Stimulated activated CD4-positive, alpha-beta T cell treated with anti-CD3 and anti-CD28 coated beads, Interleukin-12 subunit alpha, Interleukin-12 subunit beta, amount 100 ng/mL, for 48 hours (primary cell): Measurements from ENCODE around the gene GPR176.

ENCODE experiments used
- DNase-seq, 3 donors: peaks; one replicate each; pipeline ENCODE4 v3.0.0-alpha.2; 2020; ENCODE audit warnings: low read depth in 2 of 3, low spot score in 1 of 3

GPR176 gene

DNA sequence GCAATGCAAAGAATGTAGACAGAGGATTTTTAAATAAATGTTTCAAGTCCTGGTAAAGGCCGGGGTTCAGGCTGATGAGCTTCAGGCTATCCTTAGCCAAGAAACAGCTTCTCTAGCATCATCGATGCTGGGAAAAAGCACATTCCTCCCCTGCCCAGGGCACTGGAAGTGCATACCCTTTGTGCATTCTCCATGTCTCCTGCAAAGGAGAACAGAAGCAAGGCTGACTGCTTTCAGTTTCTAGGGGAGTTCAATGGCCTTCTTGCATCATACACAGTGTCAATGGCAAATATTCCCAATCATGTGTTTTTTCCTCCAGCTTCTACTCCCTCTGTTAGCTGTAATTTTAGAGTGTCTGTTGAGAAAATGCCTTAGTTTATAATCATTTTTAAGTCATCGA lies 59.9 kb downstream of the GPR176 start:
- DNase-seq = no peak

DNA sequence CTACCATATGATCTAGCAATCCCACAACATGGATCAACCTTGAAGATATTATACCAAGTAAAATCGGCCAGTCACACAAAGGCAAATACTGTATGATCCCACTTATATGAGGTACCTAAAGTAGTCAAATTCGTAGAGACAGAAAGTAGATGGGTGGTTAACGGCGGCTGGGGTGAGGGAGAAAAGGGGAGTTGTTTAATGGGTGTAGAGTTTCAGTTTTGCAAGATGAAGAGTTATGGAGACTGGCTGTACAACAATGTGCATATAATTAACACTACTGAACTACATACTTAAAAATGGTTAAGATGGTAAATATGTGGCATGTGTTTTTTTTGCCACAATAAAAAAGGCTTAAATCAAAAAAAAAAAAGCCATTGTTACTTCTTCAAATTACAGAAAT lies 60.4 kb downstream of the GPR176 start:
- DNase-seq = no peak

DNA sequence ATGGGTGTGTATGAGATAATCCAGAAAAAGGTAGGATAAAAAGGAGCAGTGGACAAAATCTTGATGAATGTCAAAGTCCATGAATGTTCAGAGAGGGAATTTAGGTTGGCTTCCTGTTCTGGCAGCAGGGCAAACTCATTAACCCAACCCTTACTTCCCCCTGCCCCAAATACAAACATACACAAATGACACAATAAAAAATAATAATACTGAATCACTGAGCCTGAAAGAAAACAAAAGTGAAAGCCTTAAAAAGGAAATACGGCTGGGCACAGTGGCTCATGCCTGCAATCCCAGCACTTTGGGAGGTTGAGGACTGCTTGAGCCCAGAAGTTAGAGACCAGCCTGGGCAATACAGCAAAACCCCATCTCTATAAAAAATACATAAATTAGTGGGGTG lies 62.9 kb downstream of the GPR176 start:
- DNase-seq = no peak

DNA sequence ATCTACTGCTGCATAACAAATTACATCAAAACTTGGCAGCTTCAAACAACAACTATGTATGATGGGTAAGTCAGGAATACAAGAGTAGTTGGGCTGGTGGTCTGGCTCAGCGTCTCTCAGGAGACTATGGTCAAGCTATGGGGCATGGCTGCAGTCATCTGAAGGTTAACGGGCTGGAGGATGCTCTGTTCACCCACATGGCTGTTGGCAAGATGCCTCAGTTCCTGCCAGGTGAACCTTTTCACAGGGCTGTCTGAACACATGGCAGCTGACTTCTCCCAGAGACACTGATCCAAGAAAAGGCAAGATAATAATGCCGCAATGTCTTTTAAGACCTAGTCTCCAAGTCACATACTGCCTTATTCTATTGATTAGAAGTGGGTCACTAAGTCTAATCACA lies 63.7 kb downstream of the GPR176 start:
- no peak for DNase-seq

DNA sequence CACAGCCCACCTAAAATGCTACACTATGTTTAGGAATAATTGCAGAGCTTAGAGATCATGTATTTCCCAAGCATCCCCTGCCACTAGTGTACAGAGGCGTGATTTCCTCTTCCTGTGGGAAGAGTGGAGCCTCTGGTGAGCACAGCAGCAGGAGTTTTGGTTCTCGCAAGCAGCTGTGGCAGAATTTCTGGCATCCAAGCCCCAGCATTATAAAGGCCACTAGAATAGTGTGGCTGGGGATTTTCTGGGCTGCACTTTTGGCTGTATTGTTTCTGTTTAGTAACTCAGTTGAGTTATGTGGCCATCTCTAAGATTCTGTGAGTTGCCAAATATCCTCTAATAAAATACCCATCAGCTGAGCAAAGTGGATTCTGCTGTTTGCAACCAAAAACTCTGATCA lies 64.7 kb downstream of the GPR176 start:
- no peak for DNase-seq

DNA sequence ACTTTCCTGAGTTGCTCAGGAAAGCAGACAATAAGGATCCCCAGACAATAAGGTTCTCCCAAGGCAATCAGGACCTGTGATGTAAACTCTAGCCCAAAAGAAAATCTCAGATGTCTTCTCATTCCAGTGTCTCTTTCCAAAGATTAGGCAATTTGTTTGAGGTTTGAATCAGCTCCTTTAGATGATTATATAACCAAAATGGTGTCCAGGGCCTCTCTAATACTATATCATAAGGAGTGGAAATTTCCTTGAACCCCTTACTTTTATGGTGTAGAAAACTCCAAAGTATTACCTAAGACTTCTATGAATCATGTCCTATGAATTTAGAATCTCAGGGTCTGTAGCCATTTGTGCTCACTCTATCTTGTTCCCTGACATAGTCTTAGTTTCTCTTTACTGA lies 65.9 kb downstream of the GPR176 start:
- no peak for DNase-seq

DNA sequence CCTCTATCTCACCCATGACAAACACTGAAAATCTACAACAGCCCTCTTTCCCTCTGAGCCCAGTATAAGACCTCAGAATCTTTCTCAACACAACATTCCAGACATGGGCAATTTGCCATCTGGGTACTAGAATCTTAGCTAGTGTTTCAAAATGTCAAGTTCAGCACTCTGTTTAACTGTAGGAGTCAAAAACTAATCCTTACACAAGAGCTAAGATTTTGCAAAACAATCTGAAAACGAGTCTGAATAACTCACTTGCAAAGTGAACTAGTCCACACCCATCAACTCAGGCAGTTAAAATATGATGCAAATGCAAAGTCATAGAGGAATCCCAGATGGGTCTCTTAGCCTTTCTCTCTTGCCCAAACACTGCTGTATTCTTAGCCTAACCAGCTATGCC lies 67.8 kb downstream of the GPR176 start:
- no peak for DNase-seq

DNA sequence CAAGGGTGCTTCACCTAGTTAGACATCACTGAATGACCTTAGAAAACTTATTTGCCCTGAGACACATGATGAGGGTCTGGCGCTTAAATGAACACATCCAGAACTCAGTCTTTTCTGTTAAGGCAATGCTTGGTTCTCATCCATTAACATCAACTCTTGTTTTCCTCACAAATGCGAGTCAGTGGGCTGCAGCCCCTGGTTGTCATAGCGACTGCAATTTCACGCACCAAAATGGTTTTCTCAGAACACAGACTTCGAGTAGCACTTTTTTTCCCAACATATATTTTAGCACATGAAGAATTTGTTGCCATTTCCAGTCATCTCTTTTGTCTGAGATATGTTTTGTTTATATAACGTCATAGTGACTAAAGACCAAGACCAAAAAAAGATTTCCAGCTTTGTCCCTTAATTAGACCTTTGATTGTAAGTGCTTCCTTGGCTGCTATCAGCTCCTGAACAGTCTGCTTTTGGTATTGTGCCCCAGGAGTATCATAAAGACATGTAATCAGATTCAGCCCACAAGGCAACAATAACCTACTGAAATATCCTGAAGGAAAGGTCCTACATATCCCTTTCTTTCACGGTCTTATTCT lies 68.5 kb downstream of the GPR176 start:
- DNase-seq = no peak

DNA sequence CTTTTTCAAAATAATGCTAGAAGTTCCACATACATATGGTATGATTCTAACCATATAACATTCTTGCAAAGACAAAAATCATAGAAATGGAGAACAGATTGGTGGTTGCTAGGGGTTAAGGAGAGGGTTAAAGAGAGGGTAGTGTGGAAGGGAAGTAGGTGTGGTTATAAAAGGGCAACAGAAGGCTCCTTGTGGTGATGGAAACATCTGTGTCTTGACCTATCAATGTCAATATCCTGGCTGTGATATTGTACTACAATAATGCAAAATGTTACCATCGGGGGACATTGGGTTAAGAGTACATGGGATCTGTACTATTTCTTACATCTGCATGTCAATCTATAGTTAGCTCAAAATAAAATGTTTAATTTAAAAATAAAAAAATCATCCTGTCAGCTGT lies 69.6 kb downstream of the GPR176 start:
- no peak for DNase-seq

DNA sequence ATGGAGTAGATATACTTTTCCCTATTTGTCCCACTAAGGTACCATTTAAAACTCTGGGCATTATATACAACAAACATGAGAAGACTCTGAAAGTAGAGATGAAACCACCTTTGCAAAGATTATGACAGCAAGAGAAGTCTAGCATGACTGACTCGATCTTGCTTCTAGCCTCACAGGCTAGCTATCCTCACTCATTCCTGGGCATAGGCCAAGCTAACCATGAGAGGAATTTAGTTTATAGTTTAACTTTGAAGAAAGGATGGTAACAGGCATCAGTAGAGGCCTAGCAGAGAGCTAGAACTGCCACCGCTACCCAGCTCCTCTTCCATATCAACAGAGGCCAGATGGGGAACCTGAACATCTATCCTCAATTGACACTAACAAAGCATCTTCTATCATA lies 74.0 kb downstream of the GPR176 start:
- no peak for DNase-seq

DNA sequence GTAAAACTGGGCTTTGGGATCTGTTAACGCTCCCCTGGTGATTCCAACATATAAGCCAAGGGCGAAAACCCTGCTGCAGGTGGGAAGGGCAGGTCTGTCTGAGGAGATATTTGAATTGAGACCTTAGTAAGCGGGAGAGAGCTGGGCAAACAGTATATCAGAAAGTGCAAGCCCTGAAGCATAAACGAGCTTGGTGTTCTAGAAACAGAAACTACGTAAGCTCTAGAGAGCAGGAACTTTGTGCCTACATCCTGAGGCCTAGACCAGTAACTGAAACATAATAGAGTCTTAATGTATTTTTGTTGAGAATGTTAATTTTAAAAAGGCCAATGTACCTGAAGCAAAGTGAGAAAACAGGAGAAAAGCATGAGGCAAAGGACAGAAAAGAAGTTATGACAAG lies 74.5 kb downstream of the GPR176 start:
- DNase-seq = no peak

DNA sequence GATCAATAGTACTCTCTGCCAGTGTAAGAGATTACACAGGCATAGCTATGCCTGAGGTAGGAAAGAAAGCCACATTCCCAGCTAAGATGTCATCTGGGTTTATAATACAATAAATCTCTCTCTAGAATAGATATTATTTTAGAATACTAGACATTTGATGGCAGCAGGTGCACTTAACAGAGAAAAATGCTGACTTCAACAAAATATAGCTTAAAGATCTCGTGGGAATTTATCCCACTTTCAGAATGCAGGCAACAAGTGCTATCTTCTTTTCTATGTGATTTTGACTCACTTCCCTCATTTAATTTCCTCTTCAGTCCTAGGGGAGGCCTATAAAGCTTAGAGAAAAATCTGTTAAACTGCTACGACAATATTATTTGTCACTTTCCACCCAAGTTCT lies 76.5 kb downstream of the GPR176 start:
- DNase-seq = no peak

DNA sequence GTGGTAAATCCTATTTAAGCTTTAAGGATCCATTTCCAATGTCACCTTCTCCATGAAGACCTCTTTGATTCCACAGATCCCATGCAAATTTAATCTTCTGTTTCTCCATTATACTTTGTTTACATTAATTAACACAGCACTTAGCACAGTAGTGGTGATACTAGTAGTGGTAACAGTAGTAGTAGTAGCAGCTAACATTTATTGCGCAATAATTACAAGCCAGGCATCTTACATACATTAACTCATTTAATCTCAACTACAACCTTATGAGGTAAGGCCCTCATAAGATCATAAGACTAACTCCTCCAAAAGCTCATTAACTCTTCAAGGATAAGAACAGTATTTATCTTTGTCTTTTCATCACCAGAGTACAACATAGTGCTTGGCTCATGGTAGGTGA lies 82.6 kb downstream of the GPR176 start:
- no peak for DNase-seq

DNA sequence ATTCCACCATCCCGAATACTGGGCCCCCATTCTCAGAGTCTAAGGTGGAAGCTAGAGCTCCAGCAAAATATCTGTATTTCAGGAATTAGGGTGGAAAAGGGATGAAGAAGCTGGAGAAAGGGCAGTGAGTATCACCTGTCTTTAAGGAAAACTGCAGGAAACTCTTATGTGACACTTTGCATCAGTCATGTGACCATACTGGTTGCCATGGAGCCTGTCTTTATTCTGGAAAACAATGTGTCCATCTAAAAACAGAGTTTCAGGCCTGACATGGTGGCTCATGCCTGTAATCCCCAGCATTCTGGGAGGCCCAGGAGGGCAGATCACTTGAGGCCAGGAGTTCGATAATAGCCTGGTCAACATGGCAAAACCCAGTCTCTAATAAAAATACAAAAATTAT lies 84.5 kb downstream of the GPR176 start:
- no peak for DNase-seq

DNA sequence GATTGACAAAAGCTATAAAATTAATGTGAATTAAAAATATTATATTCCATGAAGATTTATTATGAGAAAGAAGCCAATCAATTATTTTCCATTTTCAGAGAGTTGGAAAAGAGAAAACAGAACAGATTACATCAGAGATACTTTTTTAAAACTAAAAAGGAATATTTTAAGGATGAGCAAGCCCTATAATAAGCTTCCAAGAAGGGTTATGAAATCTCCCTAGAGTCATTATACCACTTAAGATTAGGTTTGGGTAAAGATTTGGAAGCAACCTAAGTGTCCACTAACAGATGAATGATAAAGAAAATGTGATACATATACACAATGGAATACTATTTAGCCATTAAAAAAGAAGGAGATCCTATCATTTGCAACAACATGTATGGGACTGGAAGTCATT lies 85.8 kb downstream of the GPR176 start:
- no peak for DNase-seq

DNA sequence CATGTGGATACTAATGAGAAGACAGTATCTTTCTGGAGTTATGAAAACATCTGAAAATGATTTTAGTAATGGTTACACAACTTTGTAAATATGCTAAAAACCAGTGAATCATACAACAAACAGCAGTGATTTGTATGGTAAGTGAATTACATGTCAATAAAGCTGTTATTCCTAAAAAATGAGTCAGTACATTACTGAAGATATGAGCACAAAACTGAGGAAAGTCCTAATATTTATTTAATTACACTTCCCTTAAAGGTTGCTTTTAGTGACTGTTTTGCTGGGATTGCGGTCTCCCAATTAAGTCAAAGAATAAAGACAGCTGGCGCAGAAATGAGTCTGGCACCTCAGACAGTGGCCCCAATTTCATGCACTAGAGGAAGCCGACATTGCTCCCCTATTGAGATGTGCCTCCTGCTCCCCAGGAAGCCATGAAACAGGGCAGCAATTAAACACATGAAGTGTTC lies 86.5 kb downstream of the GPR176 start:
- no peak for DNase-seq

DNA sequence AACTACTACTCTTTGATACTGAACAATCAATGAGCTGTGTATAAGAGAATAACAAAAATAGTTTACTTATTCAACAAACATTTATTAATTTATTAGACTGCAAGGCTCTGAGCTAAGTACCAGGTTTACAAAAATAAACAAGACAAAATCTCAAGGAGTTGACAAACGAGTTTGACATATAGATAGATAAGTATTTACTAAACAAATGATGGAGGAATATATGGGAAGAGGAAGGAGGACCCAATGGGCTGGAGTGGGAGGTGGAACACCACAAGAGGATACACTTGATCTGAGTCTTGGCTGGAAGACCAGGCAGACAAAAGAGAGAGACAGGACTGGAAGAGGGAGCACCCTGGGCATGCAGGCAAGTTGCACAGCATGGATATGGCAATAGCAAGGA lies 89.9 kb downstream of the GPR176 start:
- no peak for DNase-seq

DNA sequence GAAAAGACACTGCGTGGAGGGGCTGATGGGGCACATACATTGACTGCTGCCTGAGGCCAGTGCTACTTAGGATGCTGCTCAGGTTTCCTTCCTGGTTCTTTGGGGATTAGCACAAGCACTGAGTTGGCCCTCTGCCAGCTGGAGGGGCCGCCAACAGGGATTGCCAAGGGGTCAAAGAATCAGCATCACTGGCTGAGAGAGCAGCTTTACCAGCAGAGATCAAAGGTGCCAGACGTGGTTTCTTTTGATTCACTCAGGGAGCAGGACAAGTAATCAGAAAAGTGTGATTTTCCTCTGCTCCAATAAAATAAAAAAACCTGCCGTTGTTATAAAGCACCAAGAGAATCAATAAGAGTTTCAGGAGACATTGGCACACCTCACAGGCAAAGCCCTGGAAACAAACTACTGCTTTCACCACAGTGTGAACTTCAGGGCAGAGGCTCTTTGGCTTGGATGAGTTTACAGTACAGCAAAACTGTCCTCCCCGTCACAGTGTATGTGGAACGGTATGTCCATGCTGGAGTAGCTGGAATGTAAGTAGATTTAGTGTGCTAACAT lies 91.6 kb downstream of the GPR176 start:
- no peak for DNase-seq

DNA sequence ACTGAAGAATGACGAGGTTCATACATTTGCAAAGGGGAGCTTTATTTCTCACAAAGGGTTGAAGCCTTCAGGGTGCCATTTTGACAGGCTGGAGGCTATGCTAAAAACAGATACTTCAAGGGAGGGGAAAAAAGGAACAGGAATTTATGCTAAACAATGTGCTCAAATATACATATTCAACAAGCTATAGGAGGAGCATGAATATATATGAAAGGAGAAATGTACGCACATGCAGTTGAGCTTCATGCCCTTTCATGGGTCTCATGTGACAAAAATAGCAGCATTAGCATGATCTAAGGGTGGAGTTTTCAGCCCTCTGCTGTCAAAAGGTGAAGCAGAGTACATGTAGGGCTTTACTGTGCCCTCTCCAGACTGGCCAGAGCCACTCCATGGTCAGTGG lies 93.1 kb downstream of the GPR176 start:
- no peak for DNase-seq

DNA sequence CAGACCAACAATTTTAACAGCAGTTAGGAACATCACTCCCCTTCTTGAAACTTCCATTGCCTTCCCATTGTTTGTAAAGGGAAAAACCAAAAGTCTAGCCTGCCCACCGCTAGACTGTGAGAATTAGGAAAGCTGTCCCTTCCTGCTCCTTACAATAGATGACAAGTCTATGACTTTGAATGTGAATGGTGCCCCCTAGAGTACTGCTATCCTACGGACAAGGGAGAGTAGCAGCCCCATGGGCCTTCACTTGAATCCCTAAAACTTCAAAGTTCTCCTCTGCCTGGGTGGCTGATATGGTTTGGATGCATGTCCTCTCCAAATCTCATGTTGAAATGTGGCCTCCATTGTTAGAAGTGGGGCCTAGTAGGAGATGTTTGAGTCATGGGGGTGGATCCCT lies 96.4 kb downstream of the GPR176 start:
- no peak for DNase-seq

DNA sequence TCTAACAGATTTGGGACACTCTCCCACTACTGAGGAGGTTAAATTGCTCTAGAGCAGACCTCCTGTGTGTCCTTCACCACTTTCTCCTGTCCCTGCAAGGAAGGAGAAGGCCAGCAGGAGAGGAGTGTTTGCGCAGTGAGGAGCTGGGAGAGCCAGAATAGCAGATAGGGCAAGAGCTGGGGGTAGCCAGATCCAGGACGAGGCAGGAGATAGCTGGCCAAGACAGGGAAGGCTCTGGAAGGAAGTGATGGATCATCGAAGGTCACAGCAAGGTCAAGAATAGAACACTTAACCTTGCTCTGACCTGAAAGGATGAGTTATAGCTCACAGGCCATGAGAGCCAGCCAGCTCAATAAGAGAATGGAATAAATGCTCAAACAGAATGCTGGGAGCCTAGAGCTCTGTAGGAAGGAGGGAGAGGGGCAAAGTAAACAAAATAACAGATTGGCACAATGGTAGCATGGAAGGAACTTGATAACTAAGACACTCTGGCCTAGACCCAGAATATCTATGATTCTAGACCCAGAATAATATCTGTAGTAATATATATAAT lies 99.9 kb downstream of the GPR176 start:
- no peak for DNase-seq

DNA sequence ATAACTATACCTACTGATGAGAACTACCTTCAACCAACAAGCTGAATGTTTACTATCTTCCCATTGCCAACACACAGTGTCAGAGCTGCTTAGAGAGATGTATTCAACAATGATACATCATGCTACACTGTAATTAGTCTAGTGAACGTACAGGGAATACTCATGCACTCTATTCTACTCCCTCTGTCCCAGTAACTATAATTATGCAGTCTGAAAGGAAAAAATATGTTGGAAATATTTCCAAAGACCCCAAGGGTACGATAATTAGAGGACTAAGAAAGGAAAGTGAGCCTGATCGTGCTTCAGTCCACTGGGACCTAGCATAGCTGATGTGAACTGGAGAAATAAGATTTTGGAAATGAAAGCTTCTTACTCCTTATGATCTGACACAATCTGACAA lies 100.5 kb downstream of the GPR176 start:
- DNase-seq = no peak

DNA sequence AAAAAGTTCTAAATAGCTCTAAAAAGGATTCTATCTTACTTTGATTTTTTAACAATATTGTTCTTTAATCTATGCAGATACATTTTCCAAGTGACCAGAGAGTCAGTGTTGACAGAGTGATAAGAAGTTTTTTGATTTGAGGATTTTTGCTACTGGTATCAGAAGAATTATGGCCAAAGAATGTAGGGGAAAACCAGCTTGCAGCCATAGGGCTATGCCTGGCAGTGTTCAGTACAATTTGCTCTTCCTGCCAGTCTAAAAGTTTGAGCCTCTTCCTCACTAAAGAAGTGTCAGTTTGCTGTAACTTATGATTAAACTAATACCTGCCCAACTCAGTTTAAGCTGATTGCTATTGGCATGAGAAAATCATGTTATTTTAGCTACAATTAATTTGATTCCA lies 102.2 kb downstream of the GPR176 start:
- no peak for DNase-seq
